Measurements from ENCODE around the gene AHI1. TPM values are rescaled to one million over a fixed set of nuclear protein-coding genes. Genes with fewer than 3 reads are reported as not detected.

Gene AHI1
- total RNA-seq = 10 to 100 TPM; 24.0 to 40.3 (median 32.4) TPM
- total RNA-seq (2013) = 35.7 TPM

- Mint-ChIP-seq H3K36me3 (no peaks in the 10 kb centered on the region), H3K4me3 (no peak within 1 kb of the TSS), H3K27me3 (ENCODE audit: low read depth in 2 of 2) (no peaks in the 10 kb centered on the region), H3K27ac (no peak within 1 kb of the TSS), H3K9me3 (no peaks in the 10 kb centered on the region), H3K4me1 (peaks cover 6 to 7% of the 10 kb centered on the region in 2 donors)
- WGBS (ENCODE audit: insufficient coverage) = under 1% methylated on average over 85 of the region's 85 CpGs
- peak within 1 kb of the TSS; percentile 89 for H3K27ac ChIP-seq (ENCODE audit: low read length)
- H3K9me3 ChIP-seq (ENCODE audit: control insufficient read depth, insufficient read depth, low read length) = no peaks in the 10 kb centered on the region
- H3K27me3 ChIP-seq (ENCODE audit: control insufficient read depth, insufficient read depth, low read length) = no peaks in the 10 kb centered on the region
- H3K4me3 ChIP-seq (ENCODE audit: low read length) = peak within 1 kb of the TSS; percentile 81
- TF ChIP-seq CTCF (IDR thresholded peaks at IDR 0.05) = no peak
- no peaks in the 10 kb centered on the region for H3K4me1 ChIP-seq (ENCODE audit: control insufficient read depth, insufficient read depth, low read length)
- no peaks in the 10 kb centered on the region for H3K36me3 ChIP-seq (ENCODE audit: control insufficient read depth, insufficient read depth, low read length)
- intact Hi-C loops (cut with micrococcal nuclease) = loop anchor here (1.0 to 10.0 kb wide), 6 partner anchors 39 to 1543 kb away; partner anchors contain the start of genes BCLAF1, HBS1L and TBPL1
- peak; percentile 73 to 87 (median 84) for ATAC-seq
- DNase-seq = peak; percentile 90 to 91
These were observed at the start of gene AHI1 for GRCh38 chr6:135497412-135498184. Gene AHI1 (minus strand): TSS chr6:135497740. CDS start chr6:135492237, 5,503 bp downstream.

GRCh38 chr6:135546680-135547418, 49.3 kb upstream of the AHI1 start:
- peaks cover 0 to 1% of the 10 kb centered on the region in 2 donors for H3K27me3 Mint-ChIP-seq (ENCODE audit: low read depth in 2 of 2)
- H3K27ac ChIP-seq (ENCODE audit: low read length) = no peak overlapping the region
- ATAC-seq (no peak), DNase-seq (no peak)
- no peaks in the 10 kb centered on the region for H3K27me3 ChIP-seq (ENCODE audit: control insufficient read depth, insufficient read depth, low read length)
- no peaks in the 10 kb centered on the region for H3K9me3 Mint-ChIP-seq
- 96% methylated on average over 8 of the region's 9 CpGs for WGBS (ENCODE audit: insufficient coverage)
- H3K36me3 Mint-ChIP-seq = no peaks in the 10 kb centered on the region
- no peaks in the 10 kb centered on the region for H3K4me1 Mint-ChIP-seq
- intact Hi-C loops (cut with micrococcal nuclease) = no loop called here
- H3K27ac Mint-ChIP-seq = no peak overlapping the region
- H3K9me3 ChIP-seq (ENCODE audit: control insufficient read depth, insufficient read depth, low read length) = no peaks in the 10 kb centered on the region
- H3K4me1 ChIP-seq (ENCODE audit: control insufficient read depth, insufficient read depth, low read length) = no peaks in the 10 kb centered on the region
- no peak for TF ChIP-seq CTCF (IDR thresholded peaks at IDR 0.05)
- H3K4me3 ChIP-seq (ENCODE audit: low read length) = no peak overlapping the region
- H3K4me3 Mint-ChIP-seq = no peak overlapping the region
- no peaks in the 10 kb centered on the region for H3K36me3 ChIP-seq (ENCODE audit: control insufficient read depth, insufficient read depth, low read length)

- 95% methylated on average over 2 of the region's 2 CpGs for WGBS (ENCODE audit: insufficient coverage)
- Mint-ChIP-seq H3K9me3 (no peaks in the 10 kb centered on the region), H3K27me3 (ENCODE audit: low read depth in 2 of 2) (peaks cover 0 to 8% of the 10 kb centered on the region in 2 donors), H3K4me1 (no peaks in the 10 kb centered on the region), H3K4me3 (no peak overlapping the region), H3K27ac (no peak overlapping the region), H3K36me3 (no peaks in the 10 kb centered on the region)
- no peaks in the 10 kb centered on the region for H3K27me3 ChIP-seq (ENCODE audit: control insufficient read depth, insufficient read depth, low read length)
- intact Hi-C loops (cut with micrococcal nuclease) = no loop called here
- ATAC-seq (no peak), DNase-seq (no peak)
- TF ChIP-seq CTCF (IDR thresholded peaks at IDR 0.05) = no peak
- no peak overlapping the region for H3K27ac ChIP-seq (ENCODE audit: low read length)
- H3K9me3 ChIP-seq (ENCODE audit: control insufficient read depth, insufficient read depth, low read length) = no peaks in the 10 kb centered on the region
- no peaks in the 10 kb centered on the region for H3K4me1 ChIP-seq (ENCODE audit: control insufficient read depth, insufficient read depth, low read length)
- no peaks in the 10 kb centered on the region for H3K36me3 ChIP-seq (ENCODE audit: control insufficient read depth, insufficient read depth, low read length)
- no peak overlapping the region for H3K4me3 ChIP-seq (ENCODE audit: low read length)
These were observed 48.7 kb upstream of the AHI1 start for GRCh38 chr6:135546206-135546605.
